Body of pancreas (tissue), 4 donors: ENCODE data around the gene SCG2.

Source experiments
- CTCF ChIP-seq, 7 experiments: fragments of 450-650 bp in 4 of 7; fragments of 200-600 bp in 3 of 7; sonication (generic) in 3 of 7; IDR thresholded peaks; one replicate each; pipeline ENCODE4 v1.5.1; 2016 to 2019; ENCODE audit warnings: antibody characterized with exemption in 7 of 7
- POLR2A ChIP-seq, 3 donors: fragments of 450-650 bp; IDR thresholded peaks; one replicate each; pipeline ENCODE4 v1.6.1; 2016; ENCODE audit warnings: antibody characterized with exemption in 3 of 3, mild to moderate bottlenecking in 2 of 3

GRCh38 chr2:223633656-223634055 is 31.5 kb upstream of the SCG2 start:
- no peak for TF ChIP-seq CTCF (IDR thresholded peaks at IDR 0.05)
- TF ChIP-seq POLR2A (IDR thresholded peaks at IDR 0.05) = no peak
